ENCODE results near the gene ACSL1. TPM values are rescaled to one million over a fixed set of nuclear protein-coding genes. Genes with fewer than 3 reads are reported as not detected.

The ACSL1 gene
- total and polyA plus RNA-seq, 2 donors (not counting 3 experiments of a cell fraction or from before 2014, with no cell fraction given), result 7.3 to 17.7 TPM

DNA sequence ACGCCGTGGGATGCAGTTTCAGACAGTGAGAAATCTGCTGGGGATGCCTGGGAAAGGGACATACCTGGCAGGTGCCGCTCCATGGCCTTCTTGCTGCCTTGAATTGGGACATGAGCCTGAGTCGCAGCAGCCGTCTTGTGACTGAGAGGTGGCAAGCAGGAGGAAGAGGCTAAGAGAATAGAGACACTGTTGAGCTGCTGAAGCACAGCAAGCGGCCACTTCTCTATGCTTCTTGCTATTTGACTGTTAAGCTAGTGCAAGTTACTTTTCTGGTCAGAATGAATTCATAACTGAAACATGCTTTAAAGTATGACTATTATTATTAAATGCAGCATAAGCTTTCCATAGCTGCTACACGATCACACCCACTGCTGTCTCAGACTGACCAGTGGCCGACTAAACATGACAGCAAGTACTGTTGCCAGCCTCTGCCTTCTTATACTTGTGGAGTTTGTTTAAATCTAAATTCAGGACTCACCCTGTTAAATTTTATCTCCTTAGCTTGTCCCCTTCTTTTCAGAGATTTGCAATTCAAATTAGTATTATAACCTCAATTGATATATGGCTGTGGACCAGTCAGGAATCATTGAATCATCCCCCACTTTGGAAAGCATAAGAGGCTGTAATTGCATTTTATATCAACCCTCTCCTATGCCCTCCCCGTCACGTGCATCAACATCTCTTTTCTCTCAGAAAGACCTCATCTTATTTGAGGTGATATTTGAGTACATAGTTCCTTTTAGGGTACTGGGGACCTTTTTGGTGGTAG is 24.8 kb upstream of the ACSL1 start:
- intact Hi-C loops (cut with micrococcal nuclease), result no loop called here
- CTCF ChIA-PET, result interaction anchor here (1.3 kb wide), 1 partner anchor 10 kb away, joined by 4 read pairs; no protein-coding TSS in a partner anchor
- no peak overlapping the region for H3K4me2 ChIP-seq (ENCODE audit: insufficient read depth, low read length)

DNA sequence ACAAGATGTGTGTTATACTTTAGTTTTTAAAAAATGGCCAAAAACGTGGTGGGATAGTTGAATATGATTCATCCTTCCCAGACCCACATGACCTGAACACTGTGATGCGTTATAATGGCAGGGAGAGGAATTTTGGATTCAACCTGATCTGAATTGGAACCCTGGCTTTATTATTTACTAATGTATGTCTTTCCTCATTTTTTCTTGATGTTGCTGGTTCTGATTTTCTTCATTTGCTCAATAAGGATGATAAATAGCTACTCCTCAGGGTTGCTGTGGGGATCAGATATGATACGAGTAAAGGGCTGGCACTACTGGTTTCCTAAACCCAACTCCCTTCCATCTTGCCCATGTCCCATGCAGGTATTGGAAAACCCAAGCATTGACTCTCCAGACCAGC is 24.2 kb upstream of the ACSL1 start:
- Histone ChIP-seq H3K4me3 (replicated peaks in 1 of 3; ENCODE audit: insufficient read depth in 1 of 3, low read depth in 1 of 3, low read length in 3 of 3) (no peak overlapping the region), H4K20me1 (replicated peaks; ENCODE audit: control insufficient read depth, extremely low read depth, insufficient read depth, low read length) (no peaks in the 10 kb centered on the region), H3K36me3 (ENCODE audit: control insufficient read depth in 2 of 2, extremely low read depth in 1 of 2, insufficient read depth in 2 of 2, low read length in 2 of 2) (no peaks in the 10 kb centered on the region), H3K9me3 (replicated peaks; ENCODE audit: control insufficient read depth, insufficient read depth, low read length) (no peaks in the 10 kb centered on the region), H3K9ac (replicated peaks; ENCODE audit: extremely low read depth, insufficient read depth, low read length) (no peak overlapping the region), H3K27me3 (ENCODE audit: control insufficient read depth in 2 of 2, insufficient read depth in 2 of 2, low read length in 2 of 2) (peaks cover 0 to 2% of the 10 kb centered on the region in 2 experiments), H2AFZ (ENCODE audit: low read depth, low read length) (no peak overlapping the region), H3K4me1 (ENCODE audit: control insufficient read depth, extremely low read depth, insufficient read depth, low read length) (no peaks in the 10 kb centered on the region), H3K27ac (ENCODE audit: insufficient read depth, low read depth, low read length) (no peak overlapping the region), H3K79me2 (ENCODE audit: control insufficient read depth, insufficient read depth, low read length) (no peaks in the 10 kb centered on the region), H3K4me2 (ENCODE audit: insufficient read depth, low read length) (no peak overlapping the region), H3K9me1 (replicated peaks; ENCODE audit: control insufficient read depth, extremely low read depth, insufficient read depth, low read length) (no peaks in the 10 kb centered on the region)
- intact Hi-C loops (cut with micrococcal nuclease) (no loop called here), dilution Hi-C loops (cut with MboI; ENCODE audit: extremely low pct_ligation_motif_present, low sequenced_read_pairs) (no loop called here)
- CTCF ChIA-PET, result interaction anchor here (1.3 kb wide), 1 partner anchor 9 kb away, joined by 4 read pairs; no protein-coding TSS in a partner anchor
- TF ChIP-seq POLR2AphosphoS5 (IDR thresholded peaks at IDR 0.05; ENCODE audit: insufficient read depth, low read depth, low read length) (no peak), GATA2 (IDR thresholded peaks at IDR 0.05; ENCODE audit: insufficient read depth, insufficient read length, low read depth, low read length) (no peak), FOS (IDR thresholded peaks at IDR 0.05; ENCODE audit: borderline replicate concordance, insufficient read depth, low read length) (no peak), EZH2 (IDR thresholded peaks at IDR 0.05; ENCODE audit: borderline replicate concordance, low read depth, low read length, severe bottlenecking) (no peak), POLR2A (IDR thresholded peaks at IDR 0.05; ENCODE audit: low read depth, low read length) (no peak), MYC (IDR thresholded peaks at IDR 0.05; ENCODE audit: low read depth, low read length) (no peak), JUN (IDR thresholded peaks at IDR 0.05; ENCODE audit: borderline replicate concordance, insufficient read depth, insufficient read length, low read depth) (no peak)
- TF ChIP-seq, protein P1, sequence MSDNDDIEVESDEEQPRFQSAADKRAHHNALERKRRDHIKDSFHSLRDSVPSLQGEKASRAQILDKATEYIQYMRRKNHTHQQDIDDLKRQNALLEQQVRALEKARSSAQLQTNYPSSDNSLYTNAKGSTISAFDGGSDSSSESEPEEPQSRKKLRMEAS (IDR thresholded peaks at IDR 0.05; ENCODE audit: insufficient read depth, insufficient read length), result no peak
- TF ChIP-seq, protein P2, sequence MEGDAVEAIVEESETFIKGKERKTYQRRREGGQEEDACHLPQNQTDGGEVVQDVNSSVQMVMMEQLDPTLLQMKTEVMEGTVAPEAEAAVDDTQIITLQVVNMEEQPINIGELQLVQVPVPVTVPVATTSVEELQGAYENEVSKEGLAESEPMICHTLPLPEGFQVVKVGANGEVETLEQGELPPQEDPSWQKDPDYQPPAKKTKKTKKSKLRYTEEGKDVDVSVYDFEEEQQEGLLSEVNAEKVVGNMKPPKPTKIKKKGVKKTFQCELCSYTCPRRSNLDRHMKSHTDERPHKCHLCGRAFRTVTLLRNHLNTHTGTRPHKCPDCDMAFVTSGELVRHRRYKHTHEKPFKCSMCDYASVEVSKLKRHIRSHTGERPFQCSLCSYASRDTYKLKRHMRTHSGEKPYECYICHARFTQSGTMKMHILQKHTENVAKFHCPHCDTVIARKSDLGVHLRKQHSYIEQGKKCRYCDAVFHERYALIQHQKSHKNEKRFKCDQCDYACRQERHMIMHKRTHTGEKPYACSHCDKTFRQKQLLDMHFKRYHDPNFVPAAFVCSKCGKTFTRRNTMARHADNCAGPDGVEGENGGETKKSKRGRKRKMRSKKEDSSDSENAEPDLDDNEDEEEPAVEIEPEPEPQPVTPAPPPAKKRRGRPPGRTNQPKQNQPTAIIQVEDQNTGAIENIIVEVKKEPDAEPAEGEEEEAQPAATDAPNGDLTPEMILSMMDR (IDR thresholded peaks at IDR 0.05; ENCODE audit: extremely low read depth in 1 of 2, insufficient read depth in 1 of 2, low read depth in 1 of 2, low read length in 2 of 2), result no peak
- POLR2A ChIA-PET, result no interaction called here
- FAIRE-seq (no peak), DNase-seq (ENCODE audit: low read depth, low spot score) (no peak)
- BruUV-seq (replicated peaks), result no TSS peak

More for the DNA sequence above, 24.8 kb upstream of the ACSL1 start:
- H3K4me1 ChIP-seq (ENCODE audit: control insufficient read depth, extremely low read depth, insufficient read depth, low read length), result no peaks in the 10 kb centered on the region
- H3K9me1 ChIP-seq (replicated peaks; ENCODE audit: control insufficient read depth, extremely low read depth, insufficient read depth, low read length), result no peaks in the 10 kb centered on the region
- H2AFZ ChIP-seq (ENCODE audit: low read depth, low read length), result no peak overlapping the region
- POLR2A ChIA-PET, result no interaction called here
- H3K27me3 ChIP-seq (ENCODE audit: control insufficient read depth in 2 of 2, insufficient read depth in 2 of 2, low read length in 2 of 2), result peaks cover 0 to 2% of the 10 kb centered on the region in 2 experiments
- H3K9ac ChIP-seq (replicated peaks; ENCODE audit: extremely low read depth, insufficient read depth, low read length), result no peak overlapping the region
- dilution Hi-C loops (cut with MboI; ENCODE audit: extremely low pct_ligation_motif_present, low sequenced_read_pairs), result no loop called here
- FAIRE-seq (no peak), DNase-seq (ENCODE audit: low read depth, low spot score) (no peak)
- no peaks in the 10 kb centered on the region for H3K9me3 ChIP-seq (replicated peaks; ENCODE audit: control insufficient read depth, insufficient read depth, low read length)
- H3K79me2 ChIP-seq (ENCODE audit: control insufficient read depth, insufficient read depth, low read length), result no peaks in the 10 kb centered on the region
- no peaks in the 10 kb centered on the region for H3K36me3 ChIP-seq (ENCODE audit: control insufficient read depth in 2 of 2, extremely low read depth in 1 of 2, insufficient read depth in 2 of 2, low read length in 2 of 2)
- BruUV-seq (replicated peaks), result no TSS peak
- TF ChIP-seq POLR2A (IDR thresholded peaks at IDR 0.05; ENCODE audit: low read depth, low read length) (no peak), FOS (IDR thresholded peaks at IDR 0.05; ENCODE audit: borderline replicate concordance, insufficient read depth, low read length) (no peak), EZH2 (IDR thresholded peaks at IDR 0.05; ENCODE audit: borderline replicate concordance, low read depth, low read length, severe bottlenecking) (no peak), JUN (IDR thresholded peaks at IDR 0.05; ENCODE audit: borderline replicate concordance, insufficient read depth, insufficient read length, low read depth) (no peak), GATA2 (IDR thresholded peaks at IDR 0.05; ENCODE audit: insufficient read depth, insufficient read length, low read depth, low read length) (no peak)
- no peak overlapping the region for H3K27ac ChIP-seq (ENCODE audit: insufficient read depth, low read depth, low read length)
- no peak overlapping the region for H3K4me3 ChIP-seq (replicated peaks in 1 of 3; ENCODE audit: insufficient read depth in 1 of 3, low read depth in 1 of 3, low read length in 3 of 3)
- H4K20me1 ChIP-seq (replicated peaks; ENCODE audit: control insufficient read depth, extremely low read depth, insufficient read depth, low read length), result no peaks in the 10 kb centered on the region

Data from endothelial cell of umbilical vein (primary cell).